Activated naive CD4-positive, alpha-beta T cell treated with Interleukin-2 at 50 U/mL for 16 hours (primary cell): ENCODE results near the gene PROSER3.
"Not testable (repeated sequence)": the region's sequence is repeated elsewhere in the genome, so short reads cannot be mapped to it uniquely, and the experiment has no call there.

Experiments used
- DNase-seq: peaks from one replicate; pipeline ENCODE4 v3.0.0-alpha.2; 2020

The PROSER3 gene

GRCh38 chr19:35795564-35795963, 37.6 kb downstream of the PROSER3 start:
- DNase-seq, result not testable (repeated sequence)

GRCh38 chr19:35796645-35797542, 38.9 kb downstream of the PROSER3 start:
- DNase-seq, result no peak

- DNase-seq, result no peak
Observed at GRCh38 chr19:35797663-35798062, 39.7 kb downstream of the PROSER3 start.

DNA sequence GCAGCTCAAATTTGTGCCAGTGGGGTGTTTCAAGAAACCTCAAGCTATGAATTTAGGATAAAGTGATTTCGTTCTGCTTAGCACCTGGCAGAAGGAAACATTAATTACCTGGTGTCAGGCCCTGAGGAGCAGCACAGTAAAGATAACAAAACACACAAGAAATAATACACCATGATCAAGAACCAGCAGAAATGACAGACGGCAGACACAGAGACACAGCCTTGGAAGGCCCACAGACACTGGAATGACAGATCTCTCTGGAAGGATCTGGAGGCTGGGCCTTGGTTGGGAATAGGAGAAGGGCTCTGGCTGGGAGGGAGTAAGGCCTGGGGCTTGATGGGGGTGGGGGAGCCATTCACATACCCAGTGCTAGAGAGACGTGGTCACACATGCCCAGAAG, 43.9 kb downstream of the PROSER3 start:
- DNase-seq, result no peak

GRCh38 chr19:35805526-35806102, 47.6 kb downstream of the PROSER3 start:
- DNase-seq, result no peak

DNA sequence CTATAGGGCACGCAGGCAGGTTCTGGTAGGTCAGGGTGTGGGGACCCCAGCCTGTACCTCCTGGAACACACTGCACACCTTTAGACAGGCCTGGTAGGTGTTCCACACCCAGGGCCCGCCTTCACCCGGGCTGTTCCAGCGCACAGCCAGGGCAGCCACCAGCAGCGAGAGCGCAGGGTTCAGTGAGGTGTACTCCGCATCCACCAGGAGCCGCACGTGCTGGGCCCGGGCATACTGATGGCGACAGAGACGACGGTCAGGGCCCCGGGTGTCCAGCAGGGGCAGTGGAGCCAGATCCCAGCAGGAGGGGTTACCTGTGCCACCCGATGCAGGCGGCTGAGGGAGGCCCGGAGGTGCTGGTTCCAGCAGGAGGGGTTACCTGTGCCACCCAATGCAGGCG, 48.6 kb downstream of the PROSER3 start:
- DNase-seq, result no peak

DNA sequence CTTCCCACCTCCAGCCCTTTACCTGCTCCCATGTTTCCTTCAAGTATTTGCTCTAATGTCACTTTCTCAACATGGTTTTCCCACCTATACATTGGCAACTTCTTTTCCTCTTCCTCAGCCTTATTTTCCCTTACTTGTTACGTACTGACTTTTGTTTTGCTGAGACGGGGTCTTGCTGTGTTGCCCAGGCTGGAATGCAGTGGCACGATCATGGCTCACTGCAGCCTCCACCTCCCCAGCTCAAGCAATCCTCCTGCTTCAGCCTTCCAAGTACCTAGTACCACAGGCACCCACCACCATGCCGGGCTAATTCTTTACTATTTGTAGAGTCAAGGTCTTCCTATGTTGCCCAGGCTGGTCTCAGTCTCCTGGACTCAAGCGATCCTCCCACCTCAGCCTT, 49.7 kb downstream of the PROSER3 start:
- DNase-seq, result no peak

DNA sequence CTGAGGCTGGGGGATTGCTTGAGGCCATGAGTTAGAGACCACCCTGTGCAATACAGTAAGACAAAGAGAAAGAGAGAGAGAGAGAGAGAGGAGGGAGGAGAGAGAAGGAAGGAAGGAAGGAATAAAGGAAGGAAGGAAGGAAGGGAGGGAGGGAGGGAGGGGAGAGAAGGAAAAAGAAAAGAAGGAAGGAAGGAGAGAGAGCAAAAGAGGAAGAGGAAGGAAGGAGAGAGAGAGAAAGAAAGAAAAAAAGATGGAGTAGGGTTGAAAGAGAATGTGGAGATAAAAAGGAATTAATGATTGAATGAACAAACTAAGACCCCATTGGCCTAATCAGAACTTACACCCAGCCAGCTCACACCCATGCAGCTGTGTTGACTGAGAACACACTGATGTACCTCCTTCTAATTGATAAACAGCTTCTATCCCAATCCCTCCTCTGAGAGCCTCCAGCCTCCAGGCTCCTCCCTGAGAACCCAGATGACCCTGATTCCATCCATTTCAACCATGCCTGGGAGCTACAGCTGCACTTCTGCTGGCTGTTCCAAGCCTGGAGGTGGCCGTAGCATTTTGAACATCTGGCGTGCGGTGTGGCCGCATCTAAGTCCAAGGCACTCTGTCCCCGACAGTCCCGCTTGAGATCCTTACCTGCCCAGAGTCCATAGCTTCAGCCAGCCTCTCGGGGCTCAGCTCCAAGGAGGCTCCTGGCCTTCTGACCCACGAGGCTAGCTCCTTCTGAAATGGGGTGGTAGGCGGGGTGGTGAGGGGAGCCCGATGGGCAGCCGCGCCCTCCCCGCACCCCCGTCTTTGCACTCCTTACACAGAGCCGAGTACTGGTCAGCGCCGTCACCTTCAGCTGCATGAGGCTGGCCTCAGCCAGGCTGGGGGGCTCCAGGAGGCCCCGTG, 53.6 kb downstream of the PROSER3 start:
- no peak for DNase-seq

DNA sequence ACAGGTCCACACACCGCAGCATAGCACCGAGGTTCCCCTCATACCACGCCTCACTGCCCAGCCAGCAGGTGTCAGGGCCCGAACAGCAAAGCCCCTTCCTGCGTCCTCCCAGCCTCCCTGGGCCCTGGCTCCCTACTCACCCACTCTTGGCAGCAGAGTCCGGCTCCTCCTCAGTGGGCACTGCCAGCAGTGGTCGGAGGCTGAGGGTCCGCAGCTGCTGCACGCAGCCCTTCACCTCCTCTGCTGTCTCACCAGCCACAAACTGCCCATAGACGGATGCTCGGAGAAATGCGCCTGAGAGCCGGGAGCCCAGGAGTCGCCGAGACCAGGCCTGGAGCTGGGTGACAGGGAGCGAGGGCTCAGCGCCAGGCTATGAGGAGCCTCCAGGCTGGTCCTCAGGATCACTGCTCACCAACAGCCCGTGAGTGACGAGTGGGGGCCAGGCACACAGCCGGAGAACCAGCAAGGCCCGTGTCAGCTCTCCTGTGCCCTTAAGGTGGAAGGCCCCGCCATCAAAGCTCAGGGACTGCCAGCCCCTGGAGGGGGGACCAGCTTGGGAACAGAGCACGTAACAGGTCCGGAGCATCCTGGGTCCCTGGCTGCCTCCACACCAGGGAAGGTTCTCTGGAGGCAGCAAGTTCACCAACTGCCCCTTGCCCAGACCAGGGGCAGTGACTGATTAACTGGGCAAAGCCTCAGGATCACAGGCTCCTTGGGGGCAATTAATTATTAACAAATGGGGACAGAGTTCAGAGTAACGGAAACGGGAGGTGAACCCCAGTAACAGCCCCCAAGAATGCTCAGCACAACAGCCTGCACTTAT, 54.5 kb downstream of the PROSER3 start, which contains the start of gene PRODH2:
PRODH2 (minus strand) TSS at position 626 of the 823 bp plus-strand sequence; CDS start at position 586, 40 bp downstream.
- no peak for DNase-seq

- no peak for DNase-seq
Observed at GRCh38 chr19:35813043-35813890, 55.3 kb downstream of the PROSER3 start.

GRCh38 chr19:35816262-35816661, 58.3 kb downstream of the PROSER3 start:
- DNase-seq, result no peak

DNA sequence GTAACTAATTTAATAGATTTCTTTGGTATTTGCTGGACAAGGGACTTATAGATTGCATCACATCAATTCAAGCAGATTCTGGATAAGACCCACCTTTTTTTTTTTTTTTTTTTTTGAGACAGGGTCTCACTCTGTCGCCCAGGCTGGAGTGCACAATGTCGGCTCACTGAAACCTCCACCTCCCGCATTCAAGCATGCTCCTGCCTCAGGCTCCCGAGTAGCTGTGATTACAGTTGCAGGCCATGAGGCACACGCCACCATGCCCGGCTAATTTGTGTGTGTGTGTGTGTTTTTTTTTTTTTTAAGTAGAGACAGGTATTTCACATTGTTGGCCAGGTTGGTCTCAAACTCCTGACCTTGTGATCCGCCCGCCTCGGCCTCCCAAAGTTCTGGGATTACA, 58.9 kb downstream of the PROSER3 start:
- no peak for DNase-seq

DNA sequence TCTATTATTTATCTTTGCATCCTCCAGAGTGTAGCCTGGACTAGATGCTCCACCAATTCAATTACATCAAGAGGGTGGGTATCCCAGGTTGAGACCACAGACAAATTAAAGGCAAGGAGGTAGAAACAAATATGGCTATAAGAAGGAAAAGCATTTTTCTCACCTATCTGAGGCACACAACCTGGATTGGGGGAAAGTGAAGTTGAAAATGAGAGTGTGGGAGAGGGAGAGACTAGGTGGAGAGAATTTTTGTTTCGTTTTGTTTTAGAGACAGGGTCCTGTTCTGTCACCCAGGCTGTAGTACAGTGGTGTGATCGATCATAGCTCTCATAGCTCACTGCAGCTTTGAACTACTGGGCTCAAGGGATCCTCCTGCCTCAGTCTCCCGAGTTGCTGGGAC, 60.5 kb downstream of the PROSER3 start:
- no peak for DNase-seq
